ENCODE results near the gene TBC1D21.

Gene TBC1D21

GRCh38 chr15:73908030-73908821, 34.9 kb downstream of the TBC1D21 start:
- no peak overlapping the region for H3K27ac ChIP-seq (ENCODE audit: extremely low read depth, low read depth, low read length)
- H3K36me3 ChIP-seq (ENCODE audit: control insufficient read depth in 2 of 2, insufficient read depth in 1 of 2, low read length in 2 of 2): no peaks in the 10 kb centered on the region
- CTCF ChIA-PET: interaction anchor here (0.5 to 9.4 kb wide), 39 partner anchors 9 to 620 kb away, joined by 3 to 88 read pairs (median 4); partner anchors contain the start of genes INSYN1, LOXL1 and TBC1D21
- no peak overlapping the region for H3K4me3 ChIP-seq (ENCODE audit: low read depth, low read length)
- no peaks in the 10 kb centered on the region for H3K4me1 ChIP-seq (ENCODE audit: control insufficient read depth, insufficient read depth, low read length)
- H3K9me3 ChIP-seq (ENCODE audit: control insufficient read depth, insufficient read depth, low read depth, low read length): no peaks in the 10 kb centered on the region
- POLR2A ChIA-PET: no interaction called here
- TF ChIP-seq GFI1B (tag by site-specific recombination; IDR thresholded peaks at IDR 0.05): no peak
- TF ChIP-seq ZNF624 (tag by site-specific recombination; IDR thresholded peaks at IDR 0.05): no peak
- TF ChIP-seq CTCF (tag by site-specific recombination; IDR thresholded peaks at IDR 0.05): peak; percentile 93
- no peak for TF ChIP-seq ZNF571 (tag by site-specific recombination; IDR thresholded peaks at IDR 0.05)
- TF ChIP-seq ZNF585B (tag by site-specific recombination; IDR thresholded peaks at IDR 0.05): no peak
- TF ChIP-seq ZFP3 (tag by site-specific recombination; IDR thresholded peaks at IDR 0.05; ENCODE audit: low read depth): no peak
- no peak for TF ChIP-seq ZBTB10 (tag by site-specific recombination; IDR thresholded peaks at IDR 0.05)
- no peak for TF ChIP-seq ZNF292 (tag by site-specific recombination; IDR thresholded peaks at IDR 0.05; ENCODE audit: borderline replicate concordance, low read depth)
- TF ChIP-seq TRIM28 (IDR thresholded peaks at IDR 0.05; ENCODE audit: borderline replicate concordance, low read length): no peak
- no peak for TF ChIP-seq PBX3 (CRISPR knock-in tag; IDR thresholded peaks at IDR 0.05)
- TF ChIP-seq ZNF202 (tag by site-specific recombination; IDR thresholded peaks at IDR 0.05; ENCODE audit: borderline replicate concordance): 0 out of 2 replicates have a peak, but pooled peaks have one; percentile 55
- no peak for TF ChIP-seq PATZ1 (tag by site-specific recombination; IDR thresholded peaks at IDR 0.05)
- TF ChIP-seq ZNF600 (tag by site-specific recombination; IDR thresholded peaks at IDR 0.05): no peak
- 0 out of 2 replicates have a peak, but pooled peaks have one; percentile 19 for TF ChIP-seq ZEB2 (tag by site-specific recombination; IDR thresholded peaks at IDR 0.05)
- TF ChIP-seq ZNF626 (tag by site-specific recombination; IDR thresholded peaks at IDR 0.05): no peak
- TF ChIP-seq ZNF530 (tag by site-specific recombination; IDR thresholded peaks at IDR 0.05; ENCODE audit: low read depth): no peak
- peak; percentile 60 for TF ChIP-seq ZSCAN4 (tag by site-specific recombination; IDR thresholded peaks at IDR 0.05)
- TF ChIP-seq ZNF654 (tag by site-specific recombination; IDR thresholded peaks at IDR 0.05; ENCODE audit: low read depth): peak; percentile 80
- TF ChIP-seq MYNN (tag by site-specific recombination; IDR thresholded peaks at IDR 0.05; ENCODE audit: borderline replicate concordance): no peak
- TF ChIP-seq ZNF248 (tag by site-specific recombination; IDR thresholded peaks at IDR 0.05): no peak
- no peak for TF ChIP-seq ZNF488 (tag by site-specific recombination; IDR thresholded peaks at IDR 0.05)
- no peak for TF ChIP-seq PRDM6 (tag by site-specific recombination; IDR thresholded peaks at IDR 0.05)
- TF ChIP-seq OSR2 (tag by site-specific recombination; IDR thresholded peaks at IDR 0.05): no peak
- no peak for TF ChIP-seq BCL6B (tag by site-specific recombination; IDR thresholded peaks at IDR 0.05)

Data from HEK293 (cell line).